GM21717 (cell line): ENCODE data around the gene PDE11A.
"Not testable (repeated sequence)": the region's sequence is repeated elsewhere in the genome, so short reads cannot be mapped to it uniquely, and the experiment has no call there.

Source experiments
- ATAC-seq: cut with Tn5 transposase; IDR thresholded peaks from one replicate; pipeline ENCODE4 v1.9.1; 2021; ENCODE audit warnings: mild to moderate bottlenecking, moderate library complexity; ENCODE audit not compliant: unreplicated experiment

Gene PDE11A

DNA sequence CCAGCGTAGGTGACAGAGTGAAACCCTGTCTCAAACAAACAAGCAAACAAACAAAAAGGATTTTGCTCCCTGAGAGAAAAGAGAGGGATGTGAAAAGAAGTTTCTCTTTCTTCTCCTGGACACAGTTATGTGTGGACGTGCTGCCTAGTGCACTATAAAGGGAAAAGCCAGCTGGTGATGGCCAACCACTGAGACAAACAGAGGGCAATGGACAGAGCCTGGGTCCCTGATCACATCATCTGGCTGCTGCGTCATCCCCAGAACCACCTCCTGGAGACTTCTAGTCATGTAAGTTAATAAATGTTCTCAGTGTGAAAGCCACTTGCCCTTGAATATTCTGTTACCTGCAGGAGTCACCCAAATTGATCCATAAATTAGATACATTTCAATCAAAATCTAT, 184.9 kb downstream of the PDE11A start:
- ATAC-seq: no peak

DNA sequence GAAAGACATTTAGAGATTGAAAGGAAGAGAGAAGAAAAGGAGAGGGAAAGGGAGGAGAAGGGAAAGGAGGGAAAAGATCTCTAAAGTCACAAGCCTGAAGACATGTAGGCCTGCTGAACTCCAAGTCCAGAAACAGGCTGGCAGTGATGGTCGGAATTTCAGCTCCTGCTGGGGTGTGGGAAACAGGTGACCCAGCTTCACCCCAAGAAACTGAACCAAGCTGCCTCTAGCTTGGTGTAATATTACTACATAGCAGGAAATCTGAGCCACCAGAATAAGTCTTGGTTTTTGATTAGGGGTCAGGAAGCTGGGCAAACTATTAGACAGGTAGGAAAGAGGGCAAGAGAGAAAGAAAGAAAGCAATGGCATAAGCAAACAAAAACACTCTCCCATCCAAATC, 185.8 kb downstream of the PDE11A start:
- ATAC-seq: no peak

DNA sequence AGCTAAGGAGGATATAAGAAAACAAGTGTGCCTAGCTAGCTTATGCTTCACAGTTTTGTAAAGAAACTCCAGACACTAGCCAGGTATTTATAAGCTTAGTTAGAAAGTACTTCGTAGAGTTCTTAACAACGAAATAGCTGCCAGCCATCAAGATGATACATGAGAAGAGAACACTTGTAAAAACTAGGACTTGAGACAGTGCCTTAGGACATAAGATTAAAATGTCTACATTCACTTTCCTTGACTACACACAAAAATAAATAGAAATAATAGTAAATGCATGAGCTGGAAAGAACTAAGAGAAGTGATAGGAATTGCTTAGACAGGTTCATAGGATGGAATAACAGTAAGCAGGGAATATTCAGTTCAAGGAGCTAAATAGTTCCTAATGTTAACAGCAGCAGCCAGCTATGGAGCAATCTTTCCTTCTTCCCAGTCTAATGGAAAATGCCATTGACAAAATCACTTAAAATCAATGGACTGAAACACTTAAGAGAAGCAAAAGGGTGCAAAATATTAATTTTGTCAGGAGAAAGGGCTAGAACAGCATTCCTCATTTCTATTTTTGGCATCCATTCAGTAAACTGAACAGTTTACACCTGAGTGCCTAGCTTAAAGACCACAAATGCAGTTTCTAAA, 186.6 kb downstream of the PDE11A start:
- no peak for ATAC-seq

DNA sequence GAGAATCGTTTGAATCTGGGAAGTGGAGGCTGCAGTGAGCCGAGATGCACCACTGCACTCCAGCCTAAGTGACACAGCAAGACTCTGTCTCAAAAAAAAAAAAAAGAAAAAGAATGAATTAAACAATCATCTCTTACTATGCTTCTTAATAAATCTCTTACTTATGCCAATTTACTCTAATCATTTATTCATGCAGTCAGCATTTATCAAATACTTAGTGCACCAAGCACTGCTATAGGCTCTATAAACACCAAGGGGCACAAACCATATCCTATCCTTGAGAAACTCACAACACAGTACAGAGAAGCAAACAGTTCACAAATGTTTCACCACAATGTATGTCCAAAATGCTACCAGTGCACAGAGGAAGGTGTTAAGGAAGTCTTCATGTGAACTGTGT, 189.4 kb downstream of the PDE11A start:
- ATAC-seq: no peak

DNA sequence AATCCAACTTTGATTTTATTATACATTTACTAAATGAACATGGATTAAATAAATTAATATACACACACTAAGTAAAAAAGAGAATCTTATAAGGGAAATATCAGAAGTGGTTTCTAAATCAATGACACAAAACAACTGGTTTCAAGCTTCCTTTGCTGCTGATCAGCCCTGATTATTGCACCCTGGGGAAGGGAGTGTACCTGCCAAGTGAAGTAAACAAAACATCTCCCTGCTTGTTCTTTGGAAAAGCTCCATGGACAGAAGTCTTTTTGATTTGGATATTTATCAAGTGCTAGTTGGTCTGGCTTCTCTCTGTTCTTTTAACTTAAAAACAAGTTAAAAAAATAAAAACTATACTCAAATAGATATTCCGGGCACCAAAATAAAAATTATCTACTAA, 190.1 kb downstream of the PDE11A start:
- ATAC-seq: no peak

DNA sequence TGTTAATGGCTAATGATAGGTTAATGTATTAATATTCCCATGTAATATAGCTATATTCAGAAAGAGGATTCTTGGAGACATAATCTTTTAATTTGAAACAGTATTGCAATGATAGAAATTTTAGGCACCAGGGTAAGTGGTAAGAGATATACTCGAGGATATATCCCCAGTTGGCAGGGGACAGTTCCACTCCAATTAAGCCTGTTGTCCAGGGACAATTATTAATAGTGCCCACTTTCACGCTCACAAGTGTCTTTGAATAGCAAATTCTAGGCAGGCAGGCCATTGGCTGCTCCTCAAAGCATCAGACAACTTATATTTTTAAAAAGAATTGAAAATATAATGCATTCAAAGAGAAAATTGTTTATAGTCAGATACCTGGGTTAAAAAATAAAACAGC, 190.7 kb downstream of the PDE11A start:
- ATAC-seq: no peak

DNA sequence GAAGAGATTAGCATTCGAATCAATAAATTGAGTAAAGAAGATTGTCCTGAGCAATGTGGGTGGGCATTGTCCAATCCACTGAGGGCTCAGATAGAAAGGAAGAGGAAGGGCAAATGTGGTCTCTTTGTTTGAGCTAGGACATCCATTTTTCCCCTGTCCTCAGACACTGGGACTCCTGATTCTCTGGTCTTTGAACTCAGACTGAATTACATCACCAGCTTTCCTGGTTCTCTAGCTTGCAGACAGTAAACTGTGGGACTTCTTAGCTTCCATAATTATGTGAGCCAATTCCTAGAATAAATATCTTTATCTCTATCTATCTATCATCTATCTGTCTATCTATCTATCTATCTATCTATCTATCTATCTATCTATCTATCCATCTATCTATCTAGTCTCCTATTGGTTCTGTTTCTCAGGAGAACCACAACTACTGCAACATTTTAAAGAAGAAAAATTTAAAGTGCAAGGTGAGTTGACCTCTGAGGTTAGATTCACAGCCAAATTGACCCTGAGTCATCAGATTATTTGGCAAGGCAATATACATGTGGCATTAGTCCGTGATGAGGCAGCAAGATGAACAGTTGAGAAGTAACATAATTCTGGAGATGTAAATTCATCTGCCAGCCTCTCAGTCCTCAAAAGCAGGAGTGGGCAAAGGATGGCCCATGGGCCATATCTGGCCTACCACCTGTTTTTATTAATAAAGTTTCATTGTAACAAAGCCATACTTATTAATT, 191.4 kb downstream of the PDE11A start:
- ATAC-seq: no peak

DNA sequence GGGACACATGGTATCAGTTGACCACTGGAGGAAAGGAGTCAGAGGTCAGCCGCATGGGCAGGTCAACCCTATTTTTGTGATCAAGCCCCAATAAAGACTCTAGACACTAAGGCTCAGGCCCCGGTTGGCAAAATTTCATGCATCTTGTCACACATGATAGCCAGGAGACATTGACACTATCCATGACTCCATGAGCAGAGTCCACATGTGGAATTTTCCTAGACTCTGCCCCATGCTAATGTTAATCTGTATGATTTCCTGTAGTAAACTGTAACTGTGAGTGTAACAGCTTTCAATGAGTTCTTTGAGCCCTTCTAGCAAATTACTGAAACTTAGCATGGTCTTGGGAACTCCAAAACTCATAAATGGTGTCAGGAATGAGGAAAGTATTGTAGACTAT, 192.3 kb downstream of the PDE11A start:
- no peak for ATAC-seq

DNA sequence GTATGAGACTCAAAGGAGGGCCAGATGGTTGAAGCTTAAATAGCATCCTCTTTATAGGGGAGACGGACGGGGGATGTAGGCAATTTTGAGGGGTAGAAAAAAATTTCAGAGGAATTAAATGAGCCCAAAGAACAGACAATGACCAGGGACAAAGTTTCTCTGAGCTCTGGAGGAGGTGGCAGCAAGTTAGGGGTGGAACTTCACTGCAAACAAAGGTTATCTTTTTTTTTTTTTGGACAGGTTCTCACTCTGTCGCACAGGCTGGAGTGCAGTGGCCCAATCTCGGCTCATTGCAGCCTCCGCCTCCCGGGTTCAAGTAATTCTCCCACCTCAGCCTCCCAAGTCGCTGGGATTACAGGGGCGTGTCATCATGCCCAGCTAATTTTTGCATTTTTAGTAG, 195.6 kb downstream of the PDE11A start:
- no peak for ATAC-seq

DNA sequence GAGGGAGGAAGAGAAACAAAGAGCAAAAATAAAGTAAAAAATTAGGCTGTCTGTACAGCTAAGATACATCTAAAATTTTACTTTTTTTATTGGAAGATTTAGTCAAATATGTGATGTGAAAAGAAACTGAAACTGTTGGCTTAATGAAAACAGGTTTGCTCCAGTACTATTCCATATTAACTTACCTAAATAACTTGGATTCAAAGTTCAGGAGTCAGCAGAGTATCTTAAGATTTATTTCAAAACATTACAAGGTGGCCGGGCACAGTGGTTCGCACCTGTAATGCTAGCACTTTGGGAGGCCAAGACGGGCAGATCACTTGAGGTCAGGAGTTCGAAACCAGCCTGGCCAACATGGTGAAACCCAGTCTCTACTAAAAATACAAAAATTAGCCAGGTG, 197.9 kb downstream of the PDE11A start:
- no peak for ATAC-seq

DNA sequence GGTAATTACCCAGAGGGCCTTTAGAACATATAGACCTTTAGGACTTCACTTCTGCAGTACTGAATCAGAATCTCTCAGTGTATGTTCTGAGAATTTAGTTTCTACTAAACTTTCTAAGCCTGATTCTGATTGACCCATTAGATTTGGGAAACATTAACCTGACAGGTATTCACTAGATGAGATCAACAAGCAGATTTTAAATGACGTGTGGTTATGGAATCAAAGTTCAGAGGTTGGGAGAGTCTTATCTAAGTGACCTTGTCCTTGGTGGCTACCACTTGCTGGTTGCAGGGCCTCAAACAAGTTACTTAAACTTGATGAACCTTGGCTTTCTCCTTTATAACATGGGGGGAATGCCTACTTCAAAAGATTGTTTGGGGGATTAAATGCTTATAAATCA, 198.7 kb downstream of the PDE11A start:
- ATAC-seq: no peak

DNA sequence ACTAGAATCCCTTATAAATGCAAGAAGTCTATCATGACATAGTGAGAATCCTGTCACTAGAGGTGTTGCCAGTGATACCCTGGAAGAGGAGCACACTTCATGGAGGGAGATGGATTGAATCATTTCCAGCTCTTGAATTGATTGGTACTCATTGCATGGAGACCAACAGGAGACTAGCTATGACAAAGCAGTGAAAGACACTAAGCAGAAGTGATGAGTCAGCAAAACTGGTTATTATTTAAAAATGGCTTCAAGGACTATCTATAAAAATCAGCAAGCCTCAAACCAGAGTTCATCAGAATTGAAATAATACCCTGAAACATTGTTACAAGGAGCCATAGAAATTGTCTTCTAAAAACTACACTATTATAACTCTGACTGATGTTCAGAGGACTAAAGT, 200.3 kb downstream of the PDE11A start:
- ATAC-seq: no peak

DNA sequence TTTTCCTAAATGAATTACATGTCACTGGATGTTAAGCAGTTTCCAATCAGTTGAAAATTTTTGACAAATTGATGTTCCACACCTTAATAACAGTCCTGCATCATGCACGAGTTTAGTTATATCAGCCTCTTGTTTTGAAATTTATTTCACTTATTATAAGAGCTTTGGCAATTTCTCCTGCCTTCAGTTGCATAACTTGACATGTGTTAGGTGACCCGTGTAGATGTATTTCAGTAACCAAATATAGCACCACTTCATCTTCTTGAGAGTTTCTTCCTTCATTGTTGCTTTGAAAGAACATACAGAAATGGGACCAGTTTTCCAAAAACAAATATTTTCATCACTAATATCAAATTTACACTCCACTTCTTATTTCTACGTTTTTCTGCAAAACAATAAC, 202.7 kb downstream of the PDE11A start:
- no peak for ATAC-seq

DNA sequence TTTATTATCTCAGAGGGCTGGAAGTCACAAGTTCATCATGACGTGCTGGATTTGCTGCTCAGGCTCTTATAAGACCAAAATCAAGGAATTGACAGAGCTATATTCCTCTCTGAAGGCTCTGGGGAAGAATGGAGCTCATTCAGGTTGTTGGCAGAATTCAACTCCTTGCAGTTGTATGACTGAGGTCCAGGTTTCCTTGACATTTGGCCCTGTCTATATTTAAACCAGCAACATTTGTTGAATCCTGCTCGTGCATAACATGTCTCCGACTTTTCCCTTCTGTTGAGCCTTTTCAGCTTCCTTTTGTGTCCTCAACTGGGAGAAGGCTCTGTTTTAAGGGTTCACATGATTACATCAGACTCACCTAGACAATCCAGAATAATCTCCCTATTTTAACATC, 203.4 kb downstream of the PDE11A start:
- no peak for ATAC-seq

DNA sequence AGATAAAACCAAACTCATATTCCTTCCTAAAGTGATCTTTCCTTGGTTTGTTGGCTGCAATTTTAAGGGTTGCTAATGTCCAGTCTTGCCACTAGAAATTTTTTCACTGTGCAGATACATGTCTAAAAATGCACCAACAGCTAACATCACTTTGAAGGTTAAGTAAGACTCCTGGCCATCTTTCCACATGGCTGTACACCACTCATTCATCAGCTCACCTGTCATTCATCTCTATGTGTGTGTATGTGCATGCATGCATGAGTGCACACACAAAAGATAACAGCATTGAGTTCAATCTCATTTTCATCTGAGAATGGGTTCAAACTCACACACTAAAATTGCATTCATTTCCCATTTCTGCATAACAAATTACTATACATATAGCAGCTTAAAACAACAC, 203.8 kb downstream of the PDE11A start:
- ATAC-seq: no peak

DNA sequence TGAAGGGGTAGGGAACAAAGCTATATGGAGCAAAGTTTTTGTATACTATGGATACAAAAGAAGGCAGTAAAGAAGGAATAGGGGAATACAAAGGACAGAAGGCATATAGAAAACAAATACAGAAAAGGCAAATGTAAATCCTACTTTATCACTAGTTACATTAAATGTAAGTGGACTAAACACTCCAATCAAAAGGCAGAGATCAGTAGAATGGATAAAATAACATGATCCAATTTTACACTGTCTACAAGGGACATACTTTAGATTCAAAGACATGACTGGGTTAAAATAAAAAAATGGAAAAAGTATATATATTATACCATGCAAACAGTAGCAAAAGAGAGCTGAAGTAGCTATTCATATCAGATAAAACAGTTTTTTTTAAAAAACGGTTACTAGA, 215.0 kb downstream of the PDE11A start:
- no peak for ATAC-seq

DNA sequence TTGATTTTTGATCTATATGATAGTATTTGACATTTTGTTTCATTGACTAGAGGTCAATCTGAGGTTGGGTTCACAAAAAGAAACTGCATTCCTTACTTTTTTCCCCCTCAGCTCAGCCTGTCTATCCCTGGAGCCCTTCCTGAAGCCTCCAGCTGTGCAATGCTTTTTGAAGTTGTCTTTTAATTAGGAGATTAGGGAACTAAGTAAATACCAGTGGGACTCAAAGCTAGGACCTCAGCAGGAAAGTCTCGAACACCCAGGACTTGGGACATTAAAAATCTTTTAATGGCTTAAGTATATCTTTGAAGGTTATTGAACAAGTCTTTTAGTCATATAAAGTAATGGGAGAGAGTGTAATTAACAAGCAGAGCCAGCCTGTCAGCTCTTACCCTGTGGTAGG, 220.2 kb downstream of the PDE11A start:
- no peak for ATAC-seq

DNA sequence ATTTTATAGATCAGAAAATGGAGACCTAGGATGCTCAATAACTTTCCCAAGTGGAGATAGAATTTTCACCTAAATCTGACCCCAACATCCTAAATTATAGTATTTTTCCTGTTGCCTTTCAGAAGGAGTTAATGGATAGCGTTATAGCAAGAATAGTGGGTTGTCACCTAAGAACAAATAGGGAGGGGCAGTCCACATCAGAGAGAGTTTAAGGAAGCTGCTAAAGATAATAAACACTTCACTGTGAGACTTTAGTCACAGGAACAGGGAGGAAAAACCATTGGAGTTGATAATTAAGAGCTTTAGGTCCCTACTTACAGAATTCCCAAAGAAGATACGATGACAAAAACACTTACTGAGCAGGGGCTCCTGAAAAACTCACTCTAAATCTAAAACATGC, 229.4 kb downstream of the PDE11A start:
- ATAC-seq: no peak

DNA sequence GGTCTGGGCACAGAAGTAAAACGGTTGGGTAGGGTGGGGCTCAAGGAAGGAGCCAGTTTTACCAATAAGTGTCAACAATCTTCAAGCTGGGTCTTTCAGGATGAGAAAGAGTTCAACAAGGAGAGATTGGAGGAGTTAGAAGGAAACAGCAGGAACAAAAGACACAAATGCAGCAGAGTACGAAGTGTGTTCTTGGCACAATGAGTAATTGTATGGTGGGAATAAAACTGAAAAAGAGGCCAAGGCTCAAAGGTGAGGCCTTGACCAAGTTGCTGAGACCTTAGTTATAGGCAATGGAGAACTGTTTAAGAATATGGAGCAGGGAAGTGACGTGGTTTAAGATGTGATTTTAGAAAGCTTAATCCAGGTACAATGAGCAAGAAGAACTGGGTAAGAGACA, 230.3 kb downstream of the PDE11A start:
- ATAC-seq: no peak

DNA sequence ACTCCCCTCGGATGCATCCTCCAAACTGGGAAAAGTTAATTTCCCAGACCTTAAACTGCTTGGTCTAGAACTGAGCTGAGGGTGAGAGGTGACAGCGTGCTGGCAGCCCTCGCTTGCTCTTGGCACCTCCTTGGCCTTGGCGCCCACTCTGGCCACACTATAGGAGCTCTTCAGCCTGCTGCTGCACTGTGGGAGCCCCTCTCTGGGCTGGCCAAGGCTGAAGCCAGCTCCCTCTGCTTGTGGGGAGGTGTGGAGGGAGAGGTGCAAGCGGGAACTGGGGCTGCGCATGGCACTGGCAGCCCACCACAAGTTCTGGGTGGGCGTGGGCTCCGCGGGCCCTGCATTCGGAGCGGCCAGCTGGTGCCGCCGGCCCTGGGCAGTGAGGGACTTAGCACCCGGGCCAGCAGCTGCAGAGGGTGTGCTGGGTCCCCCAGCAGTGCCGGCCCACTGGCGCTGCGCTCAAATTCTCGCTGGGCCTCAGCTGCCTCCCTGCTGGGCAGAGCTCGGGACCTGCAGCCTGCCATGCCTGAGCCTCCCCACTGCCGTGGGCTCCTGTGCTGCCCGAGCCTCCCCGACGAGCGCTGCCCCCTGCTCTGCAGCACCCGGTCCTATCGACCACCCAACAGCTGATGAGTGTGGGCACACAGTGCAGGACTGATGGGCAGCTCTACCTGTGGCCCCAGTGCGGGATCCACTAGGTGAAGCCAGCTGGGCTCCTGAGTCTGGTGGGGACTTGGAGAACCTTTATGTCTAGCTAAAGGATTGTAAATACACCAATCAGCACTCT, 237.0 kb downstream of the PDE11A start:
- not testable (repeated sequence) for ATAC-seq

DNA sequence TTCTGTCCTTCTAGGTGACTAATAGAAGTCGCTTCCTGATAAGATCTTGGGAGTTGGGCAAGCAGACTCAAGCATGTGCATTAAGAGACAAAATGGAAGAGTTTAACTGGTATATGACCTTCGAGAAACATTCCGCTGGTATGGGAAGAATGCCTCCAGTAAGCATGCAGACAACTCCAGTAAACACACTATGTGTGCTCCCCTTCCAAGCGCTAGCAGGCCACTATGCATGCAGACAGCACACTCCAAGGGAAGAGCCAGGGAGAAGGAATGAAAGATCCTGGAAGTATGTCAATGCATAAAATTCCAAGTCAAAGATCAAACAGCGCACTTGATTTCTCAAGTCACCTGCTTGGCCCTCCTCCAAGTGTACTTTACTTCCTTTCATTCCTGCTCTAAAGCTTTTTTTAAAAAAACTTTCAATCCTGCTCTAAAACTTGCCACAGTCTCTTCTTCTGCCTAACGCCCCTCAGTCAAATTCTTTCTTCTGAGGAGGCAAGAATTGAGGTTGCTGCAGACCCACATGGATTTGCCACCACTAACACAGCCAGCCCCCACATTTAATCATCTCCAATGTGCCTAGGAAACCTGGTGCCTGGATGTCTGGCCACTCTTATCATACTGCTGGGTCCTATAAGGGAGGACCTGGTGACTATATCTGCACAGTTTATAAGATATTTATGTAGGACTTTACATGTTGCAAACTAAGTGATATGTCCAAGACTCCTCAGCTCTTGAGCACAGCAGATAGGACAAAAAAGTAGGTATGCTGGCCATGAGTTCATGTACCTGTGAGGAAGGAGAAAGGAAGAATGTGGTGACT, 239.8 kb downstream of the PDE11A start:
- no peak for ATAC-seq
